ENCODE data around the gene FAM236A. TPM values are rescaled to one million over a fixed set of nuclear protein-coding genes. Genes with fewer than 3 reads are reported as not detected.

Gene FAM236A
- total and polyA plus RNA-seq, 2 donors: not detected

Other genes with a start within 250 kb of the FAM236A start
- 3.4 TPM for gene PHKA1, start 223.9 kb upstream of the FAM236A start, total RNA-seq
- gene PHKA1, start 223.9 kb upstream of the FAM236A start, polyA plus RNA-seq: 5.3 TPM
- not detected for gene DMRTC1B, start 161.3 kb upstream of the FAM236A start, total RNA-seq
- 0.71 TPM for gene DMRTC1B, start 161.3 kb upstream of the FAM236A start, polyA plus RNA-seq
- not detected for gene FAM236B, start 155.5 kb upstream of the FAM236A start, total RNA-seq
- gene FAM236B, start 155.5 kb upstream of the FAM236A start, polyA plus RNA-seq: not detected
- gene FAM236D, start 130.0 kb upstream of the FAM236A start, total RNA-seq: not detected
- gene FAM236D, start 130.0 kb upstream of the FAM236A start, polyA plus RNA-seq: not detected
- gene FAM236C, start 25.6 kb upstream of the FAM236A start, total RNA-seq: not detected
- not detected for gene FAM236C, start 25.6 kb upstream of the FAM236A start, polyA plus RNA-seq
- gene DMRTC1, start 5.6 kb downstream of the FAM236A start, total RNA-seq: not detected
- not detected for gene DMRTC1, start 5.6 kb downstream of the FAM236A start, polyA plus RNA-seq
- gene PABPC1L2B, start 64.7 kb downstream of the FAM236A start, total RNA-seq: not detected
- gene PABPC1L2B, start 64.7 kb downstream of the FAM236A start, polyA plus RNA-seq: not detected
- gene PABPC1L2A, start 141.3 kb downstream of the FAM236A start, total RNA-seq: not detected
- 0.03 TPM for gene PABPC1L2A, start 141.3 kb downstream of the FAM236A start, polyA plus RNA-seq